ENCODE data around the gene ENTPD2.
"Not testable (repeated sequence)": the region's sequence is repeated elsewhere in the genome, so short reads cannot be mapped to it uniquely, and the experiment has no call there.

The ENTPD2 gene

GRCh38 chr9:137014166-137014565 is 39.7 kb downstream of the ENTPD2 start:
- DNase-seq = no peak

GRCh38 chr9:137013571-137013940 is 40.3 kb downstream of the ENTPD2 start:
- no peak for DNase-seq

- no peak for DNase-seq
Measured at GRCh38 chr9:137012694-137013570, 40.9 kb downstream of the ENTPD2 start.

- no peak for DNase-seq
Measured at GRCh38 chr9:137011907-137012675, 41.8 kb downstream of the ENTPD2 start.

GRCh38 chr9:137011156-137011555 is 42.7 kb downstream of the ENTPD2 start:
- no peak for DNase-seq

GRCh38 chr9:137009938-137010732 is 43.7 kb downstream of the ENTPD2 start:
- no peak for DNase-seq

GRCh38 chr9:137009217-137009616 is 44.6 kb downstream of the ENTPD2 start:
- no peak for DNase-seq

GRCh38 chr9:137008312-137008711 is 45.5 kb downstream of the ENTPD2 start:
- DNase-seq = no peak

GRCh38 chr9:137007816-137008270 is 46.0 kb downstream of the ENTPD2 start:
- DNase-seq = no peak

GRCh38 chr9:137007108-137007815 is 46.6 kb downstream of the ENTPD2 start:
- DNase-seq = no peak

GRCh38 chr9:137006116-137007003 is 47.5 kb downstream of the ENTPD2 start:
- no peak for DNase-seq

- not testable (repeated sequence) for DNase-seq
Measured at GRCh38 chr9:137004285-137004684, 49.6 kb downstream of the ENTPD2 start.

- no peak for DNase-seq
Measured at GRCh38 chr9:137002646-137003041, 51.2 kb downstream of the ENTPD2 start.

GRCh38 chr9:137001857-137002645 is 51.8 kb downstream of the ENTPD2 start:
- no peak for DNase-seq

- DNase-seq = peak in 1 of 5 donors; percentile 72
Measured at GRCh38 chr9:137000177-137000930, 53.5 kb downstream of the ENTPD2 start.

Measured in T-helper 1 cell (primary cell).